A673 (cell line): Measurements from ENCODE around the gene STOX1.

Experiments
- CTCF ChIP-seq: fragments of 300-800, 200-600 bp; sonication (generic); conservative IDR thresholded peaks from 2 replicates; pipeline ENCODE4 v1.5.1; 2017; ENCODE audit warnings: low read depth, mild to moderate bottlenecking, antibody characterized with exemption, low read length, moderate library complexity, mixed read lengths
- EZH2 ChIP-seq: fragments of 200-600 bp; sonication (generic); IDR thresholded peaks from 2 replicates; pipeline ENCODE4 v1.6.1; 2017; ENCODE audit warnings: borderline replicate concordance, low read depth, mild to moderate bottlenecking, mixed read lengths, antibody characterized with exemption, low read length; ENCODE audit not compliant: poor library complexity, severe bottlenecking

GRCh38 chr10:68804692-68805091 is 22.6 kb upstream of the STOX1 start:
- TF ChIP-seq CTCF (no peak), EZH2 (no peak)
